GM03348 (cell line): ENCODE measurements around the gene AKAP10.
A peak's percentile ranks its signal among the peaks of the same experiment; 100 is the strongest.
"Not testable (repeated sequence)": the region's sequence is repeated elsewhere in the genome, so short reads cannot be mapped to it uniquely, and the experiment has no call there.

Source experiments
- DNase-seq: peaks from one replicate; pipeline ENCODE4 v3.0.0; 2012; ENCODE audit warnings: low spot score

AKAP10 gene

GRCh38 chr17:19933628-19934027, 44.0 kb downstream of the AKAP10 start:
- DNase-seq = no peak

GRCh38 chr17:19933221-19933620, 44.4 kb downstream of the AKAP10 start:
- DNase-seq = no peak

- no peak for DNase-seq
These were observed 49.3 kb downstream of the AKAP10 start for GRCh38 chr17:19928299-19928698.

GRCh38 chr17:19915245-19915978, 62.2 kb downstream of the AKAP10 start:
- no peak for DNase-seq

- no peak for DNase-seq
These were observed 66.6 kb downstream of the AKAP10 start for GRCh38 chr17:19911033-19911432.

DNA sequence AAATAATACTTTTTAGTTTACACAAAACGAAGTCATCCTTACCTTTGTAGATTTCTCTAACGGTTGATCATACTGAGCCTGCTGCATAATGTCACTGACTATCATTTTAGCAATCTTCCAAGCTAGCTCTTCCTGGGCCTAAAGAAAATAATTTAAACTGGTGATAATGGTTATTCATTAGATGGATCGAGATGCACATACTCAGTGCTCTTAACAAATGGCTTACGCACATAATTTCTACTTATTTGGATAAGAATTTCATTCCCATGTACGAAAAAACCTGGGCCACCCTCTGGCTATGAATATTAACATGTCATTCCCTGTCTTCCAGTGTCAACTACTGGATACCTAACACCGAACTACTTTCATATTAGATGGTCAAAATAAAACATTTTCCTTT, 68.5 kb downstream of the AKAP10 start:
- no peak for DNase-seq

DNA sequence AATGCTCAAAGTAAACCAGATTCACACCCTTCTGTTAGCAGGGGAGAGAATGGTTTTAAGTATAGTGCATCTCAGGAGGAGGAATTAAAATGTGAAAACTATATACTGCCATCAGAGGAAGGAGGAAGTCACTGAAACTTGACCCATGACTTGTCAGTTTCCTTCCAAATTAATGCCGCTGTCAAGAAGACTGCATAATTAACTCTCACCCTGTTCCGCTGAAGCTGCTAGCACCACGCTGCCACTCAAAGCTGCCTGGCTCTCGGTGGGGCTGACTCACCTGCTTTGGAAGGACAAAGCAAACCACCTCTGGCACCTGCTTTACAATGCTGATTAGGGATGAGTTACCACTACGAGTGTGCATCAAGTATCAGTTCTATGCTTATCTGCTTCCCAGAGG, 72.1 kb downstream of the AKAP10 start:
- no peak for DNase-seq

DNA sequence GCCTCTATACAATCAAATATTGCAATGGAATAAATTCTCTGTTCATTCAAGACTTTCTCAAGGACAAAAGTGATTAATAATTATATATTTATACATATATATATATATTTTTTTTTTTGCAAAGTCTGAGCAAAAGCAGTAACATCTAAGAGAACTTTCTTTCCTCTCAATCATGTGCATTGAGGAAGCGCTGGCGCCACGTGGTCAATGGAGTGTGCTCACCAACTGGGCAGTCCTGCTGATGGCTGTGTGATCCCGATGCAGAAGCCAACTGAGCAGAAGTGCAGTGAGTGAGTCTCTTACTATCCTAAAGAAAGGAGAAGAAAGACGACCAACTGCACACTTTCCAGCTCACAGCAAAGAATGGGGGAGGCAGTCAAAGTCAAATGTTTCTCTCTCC, 72.7 kb downstream of the AKAP10 start:
- DNase-seq = no peak

GRCh38 chr17:19904412-19904811, 73.2 kb downstream of the AKAP10 start:
- DNase-seq = peak; percentile 54

- no peak for DNase-seq
These were observed 76.8 kb downstream of the AKAP10 start for GRCh38 chr17:19900809-19901208.

DNA sequence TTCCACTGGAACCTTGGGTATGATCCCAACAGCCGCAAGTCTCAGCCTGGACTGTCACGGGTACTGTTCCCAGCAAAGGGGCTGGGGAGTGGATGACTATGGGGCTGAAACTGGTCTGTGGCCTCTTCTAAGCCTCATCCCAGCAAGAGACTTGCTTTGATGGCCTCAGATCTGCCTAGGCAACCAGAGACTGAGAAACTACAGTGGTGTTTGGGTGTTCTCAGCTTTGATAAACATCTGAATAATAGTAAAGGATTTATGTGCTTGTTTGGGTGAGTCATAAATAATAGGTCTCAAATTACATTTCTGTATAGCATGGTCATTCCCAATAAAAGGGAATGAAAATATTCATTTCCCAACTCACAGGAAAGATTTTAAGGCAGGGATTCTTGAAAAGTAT, 79.7 kb downstream of the AKAP10 start:
- peak; percentile 51 for DNase-seq

DNA sequence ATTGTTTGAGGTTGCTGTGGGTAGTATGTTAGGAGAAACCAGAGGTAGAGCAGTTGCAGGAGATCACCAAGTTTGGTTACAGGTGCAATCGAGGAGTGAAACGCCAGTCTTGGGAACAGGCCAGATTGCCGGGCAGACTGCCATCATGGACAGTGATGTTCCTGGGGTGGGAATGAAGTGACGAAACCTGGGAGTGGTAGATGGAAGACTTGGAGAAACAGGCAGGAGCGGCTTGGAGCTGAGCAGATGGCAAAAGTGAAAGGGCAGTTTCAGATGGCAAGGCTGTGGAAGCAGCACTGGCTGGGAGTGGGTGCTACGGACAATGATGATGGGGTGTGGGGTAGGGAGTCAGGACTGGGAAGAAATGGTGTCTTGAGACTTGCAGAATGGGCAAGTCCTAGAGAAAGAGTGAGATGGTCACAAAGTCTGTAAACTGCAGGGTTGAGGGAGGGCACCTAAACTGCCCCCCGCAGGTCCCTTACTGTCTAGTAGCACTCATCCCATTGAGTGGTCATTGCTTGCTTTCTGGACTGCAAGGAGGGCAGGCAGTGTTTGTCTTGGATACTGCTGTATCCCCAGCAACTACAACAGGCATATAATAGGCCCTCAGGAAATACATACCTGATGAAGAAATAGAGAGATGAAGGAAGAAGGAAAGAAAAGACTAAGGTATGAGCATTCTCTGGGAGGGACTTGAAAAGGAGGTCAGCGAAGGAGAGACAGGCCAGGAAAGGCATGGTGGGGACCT, 80.4 kb downstream of the AKAP10 start:
- no peak for DNase-seq

GRCh38 chr17:19896679-19897078, 80.9 kb downstream of the AKAP10 start:
- DNase-seq = no peak

DNA sequence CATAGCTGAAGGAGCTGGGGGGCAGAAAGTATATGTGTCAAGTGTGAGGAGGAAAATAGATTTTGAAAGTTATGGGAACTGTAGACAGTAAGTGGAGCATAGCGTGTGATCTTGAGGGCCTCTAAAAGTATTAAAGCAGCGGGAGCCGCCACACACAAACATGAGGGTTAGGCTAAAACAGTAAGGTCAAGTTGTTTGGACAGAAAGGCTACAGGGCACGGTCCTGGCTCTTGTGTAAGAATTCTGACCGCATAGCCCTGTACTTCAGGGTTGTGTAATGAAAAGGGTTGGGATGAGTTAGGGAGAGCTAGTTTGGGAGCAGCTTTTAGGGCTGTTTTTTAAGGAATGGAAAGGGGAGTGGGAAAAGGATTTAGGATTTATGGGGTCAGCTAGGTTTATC, 87.1 kb downstream of the AKAP10 start:
- DNase-seq = not testable (repeated sequence)

DNA sequence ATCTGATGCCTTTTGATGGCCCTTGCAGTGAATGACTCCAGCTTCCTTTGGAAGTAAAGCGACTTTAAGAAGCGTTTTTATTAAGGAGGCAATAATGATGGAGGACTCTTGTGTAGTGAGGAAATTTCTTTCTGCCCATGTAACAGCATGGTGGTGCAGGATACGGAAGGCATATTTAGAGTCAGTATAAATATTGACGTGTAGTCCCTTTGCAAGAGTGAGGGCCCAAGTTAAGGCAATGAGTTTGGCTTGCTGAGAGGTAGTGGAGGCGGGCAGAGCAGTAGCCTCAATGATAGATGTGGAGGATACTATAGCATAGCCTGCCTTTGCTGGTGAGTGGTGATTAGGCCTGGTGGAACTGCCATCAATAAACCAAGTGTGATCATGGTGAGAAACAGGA, 87.6 kb downstream of the AKAP10 start:
- DNase-seq = not testable (repeated sequence)

DNA sequence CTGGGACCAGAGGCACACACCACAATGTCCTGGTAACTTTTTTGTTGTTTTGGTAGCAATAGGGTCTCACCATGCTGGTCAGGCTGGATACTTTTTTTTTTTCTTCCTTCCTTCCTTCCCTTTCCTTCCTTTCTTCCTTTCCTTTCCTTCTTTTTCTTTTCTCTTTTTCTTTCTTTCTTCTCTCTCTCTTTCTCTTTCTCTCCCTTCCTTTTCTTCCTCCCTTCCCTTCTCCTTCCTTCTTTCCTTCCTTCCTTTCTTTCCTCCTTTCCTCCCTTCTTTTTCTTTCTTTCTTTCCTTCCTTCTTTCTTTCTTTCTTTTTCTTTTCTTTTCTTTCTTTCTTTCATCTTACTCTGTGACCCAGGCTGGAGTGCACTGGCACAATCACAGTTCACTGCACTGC, 91.5 kb downstream of the AKAP10 start:
- DNase-seq = no peak

DNA sequence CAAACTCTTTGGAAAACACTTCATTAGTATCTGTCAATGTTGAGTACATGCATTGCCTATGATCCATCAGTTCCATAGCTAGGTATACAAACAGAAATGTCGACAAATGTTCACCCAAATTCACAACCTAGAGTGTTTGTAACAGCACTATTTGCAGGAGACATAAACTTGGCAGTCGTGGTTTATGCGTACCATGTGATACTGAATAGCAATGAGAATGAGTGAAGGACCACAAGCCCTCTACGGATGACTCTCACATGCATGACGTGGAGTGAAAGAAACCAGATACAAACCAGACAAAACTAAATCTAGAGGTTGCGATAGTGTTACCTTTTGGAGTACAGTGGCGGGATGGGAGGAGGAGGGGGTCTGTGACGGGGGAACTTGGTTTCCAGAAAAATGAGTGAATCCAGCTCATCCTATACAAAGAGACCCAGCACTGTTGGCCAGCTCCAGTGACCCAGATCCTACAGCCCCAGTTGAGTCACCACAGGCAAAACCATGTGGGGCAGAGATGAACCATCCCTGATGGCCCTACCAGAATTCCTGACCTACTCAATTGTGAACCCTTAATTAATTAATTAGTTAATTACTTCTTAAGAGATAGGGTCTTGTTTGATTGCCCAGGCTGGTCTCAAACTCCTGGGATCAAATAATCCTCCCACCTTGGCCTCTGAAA, 94.0 kb downstream of the AKAP10 start:
- no peak for DNase-seq

GRCh38 chr17:19880393-19880792, 97.2 kb downstream of the AKAP10 start:
- DNase-seq = no peak

DNA sequence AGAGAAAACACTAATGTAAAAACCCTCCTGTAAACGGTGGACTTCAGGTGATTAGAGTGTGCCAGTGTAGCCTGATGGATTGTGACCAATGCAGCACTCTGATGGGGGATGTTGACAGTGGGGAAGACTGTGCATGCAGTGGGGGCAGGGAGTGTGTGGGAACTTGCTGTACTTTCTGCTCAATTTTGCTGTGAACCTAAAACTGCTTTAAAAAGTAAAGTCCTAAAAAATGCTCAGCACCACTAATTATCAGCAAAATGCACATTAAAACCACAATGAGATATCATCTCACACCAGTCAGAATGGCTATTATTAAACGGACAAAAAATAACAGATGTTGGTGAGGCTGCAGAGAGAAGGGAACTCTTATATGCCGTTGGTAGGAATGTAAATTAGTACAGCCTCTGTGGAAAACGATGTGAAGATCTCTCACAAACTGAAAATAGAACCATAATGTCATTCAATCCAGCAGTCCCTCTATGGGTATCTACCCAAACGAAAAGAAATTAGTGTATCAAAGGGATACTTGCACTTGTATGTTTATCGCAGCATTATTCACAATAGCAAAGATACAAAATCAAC, 100.2 kb downstream of the AKAP10 start:
- no peak for DNase-seq

GRCh38 chr17:19876529-19877161, 101.0 kb downstream of the AKAP10 start:
- no peak for DNase-seq

- no peak for DNase-seq
These were observed 103.4 kb downstream of the AKAP10 start for GRCh38 chr17:19874256-19874655.

DNA sequence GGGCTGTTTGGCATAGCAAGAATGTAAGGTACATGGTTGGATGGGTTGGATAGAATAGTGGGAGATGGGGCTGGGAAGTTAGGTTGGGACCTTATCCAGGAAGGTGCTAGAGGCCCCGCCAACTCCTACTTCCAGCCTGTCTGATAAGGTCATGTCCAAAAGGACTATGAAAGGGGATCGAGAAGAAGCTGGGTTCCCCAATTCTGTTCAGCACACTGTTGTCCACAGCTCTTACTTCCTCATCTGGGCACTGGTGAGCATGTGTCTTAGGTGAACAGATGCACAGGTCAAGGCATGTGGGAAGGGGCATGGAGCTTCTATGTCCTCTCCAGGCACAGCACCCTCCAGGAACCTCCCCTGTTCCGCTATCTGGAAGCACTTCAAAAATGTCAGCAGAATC, 104.3 kb downstream of the AKAP10 start:
- no peak for DNase-seq
